HG02642 (cell line): ENCODE results near the gene SPZ1.
"Not testable (repeated sequence)": the region's sequence is repeated elsewhere in the genome, so short reads cannot be mapped to it uniquely, and the experiment has no call there.

Experiments
- ATAC-seq: cut with Tn5 transposase; IDR thresholded peaks from one replicate; pipeline ENCODE4 v1.9.1; 2021; ENCODE audit warnings: mild to moderate bottlenecking; ENCODE audit not compliant: unreplicated experiment, poor library complexity

Gene SPZ1

DNA sequence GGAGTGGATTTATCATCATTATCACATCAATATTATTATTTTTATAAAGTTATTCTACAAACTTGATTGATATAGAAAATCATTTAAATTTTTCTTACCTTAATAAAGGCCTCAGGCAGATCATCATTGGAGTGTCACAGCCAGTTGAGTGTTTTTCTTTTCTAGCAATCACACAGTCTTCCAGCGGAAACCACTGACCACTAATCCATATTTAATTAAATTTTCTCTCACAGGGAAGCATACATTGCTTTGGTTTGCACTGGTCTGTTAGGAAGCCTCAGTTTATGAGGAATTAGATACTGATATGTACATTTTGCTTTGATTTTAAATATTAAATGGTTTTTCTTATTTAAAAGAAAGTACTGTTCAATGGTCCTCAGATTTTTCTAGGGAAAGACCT is 6.7 kb downstream of the SPZ1 start:
- ATAC-seq: no peak

DNA sequence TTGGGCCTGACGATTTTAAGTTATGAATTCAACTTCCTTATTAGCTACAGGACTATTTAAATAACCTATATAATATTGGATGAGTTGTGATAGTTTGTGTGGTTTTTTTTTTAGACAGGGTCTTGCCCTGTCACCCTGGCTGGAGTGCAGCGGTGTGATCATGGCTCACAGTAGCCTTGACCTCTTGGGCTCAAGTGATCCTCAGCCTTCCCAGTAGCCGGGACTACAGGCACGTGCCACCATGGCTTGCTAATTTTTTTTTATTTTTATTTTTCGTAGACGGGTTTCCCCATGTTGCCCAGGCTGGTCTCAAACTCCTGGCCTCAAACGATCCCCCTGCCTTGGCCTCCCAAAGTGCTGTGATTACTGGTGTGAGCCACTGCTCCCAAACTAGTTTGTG is 17.6 kb downstream of the SPZ1 start:
- ATAC-seq: no peak

DNA sequence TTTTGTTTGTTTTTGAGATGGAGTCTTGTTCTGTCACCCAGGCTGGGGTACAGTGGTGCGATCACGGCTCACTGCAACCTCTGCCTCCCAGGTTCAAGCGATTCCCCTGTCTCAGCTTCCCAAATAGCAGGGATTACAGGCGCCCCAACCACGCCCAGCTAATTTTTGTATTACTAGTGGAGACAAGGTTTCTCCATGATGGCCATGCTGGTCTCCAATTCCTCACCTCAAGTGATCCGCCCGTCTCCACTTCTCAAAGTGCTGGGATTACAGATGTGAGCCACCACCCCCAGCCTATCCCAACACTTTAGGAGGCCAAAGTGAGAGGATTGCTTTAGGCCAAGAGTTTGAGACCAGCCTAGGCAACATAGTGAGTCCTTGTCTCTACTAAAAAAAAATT is 19.3 kb downstream of the SPZ1 start:
- no peak for ATAC-seq

DNA sequence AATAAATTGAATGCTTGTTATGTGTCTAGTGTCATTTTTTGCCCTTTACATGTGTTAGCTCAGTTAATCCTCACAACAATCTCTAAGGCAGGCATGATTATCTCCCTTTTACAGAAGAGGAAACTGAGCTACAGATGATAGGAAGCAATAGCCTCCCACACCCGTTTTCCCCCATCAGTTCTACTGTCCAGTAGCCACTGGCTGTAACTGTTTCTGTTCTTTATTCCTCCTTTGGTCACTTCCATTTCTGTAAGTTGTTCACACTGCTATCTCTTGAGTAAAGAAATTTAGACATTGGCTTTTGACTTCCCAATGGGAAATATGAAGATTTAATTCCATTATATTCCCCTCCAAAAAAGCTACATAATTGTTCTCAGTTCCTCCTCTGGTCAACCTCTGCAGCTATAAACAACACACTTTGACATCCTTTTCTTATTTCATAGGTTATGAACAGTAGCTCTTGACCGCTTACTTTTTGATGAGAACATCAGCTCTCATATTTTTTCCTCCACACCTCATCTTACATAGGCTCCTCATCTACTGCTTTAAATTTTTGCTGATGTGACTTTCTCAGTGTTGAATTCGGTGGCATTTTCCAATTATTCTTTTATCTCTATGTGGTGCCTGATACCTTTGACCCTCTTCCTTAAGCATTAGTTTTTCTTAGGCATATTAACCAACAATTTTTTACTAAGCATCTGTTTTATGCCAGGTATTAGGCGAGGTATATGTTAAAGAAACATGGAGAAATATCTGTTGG is 21.4 kb downstream of the SPZ1 start:
- ATAC-seq: no peak

DNA sequence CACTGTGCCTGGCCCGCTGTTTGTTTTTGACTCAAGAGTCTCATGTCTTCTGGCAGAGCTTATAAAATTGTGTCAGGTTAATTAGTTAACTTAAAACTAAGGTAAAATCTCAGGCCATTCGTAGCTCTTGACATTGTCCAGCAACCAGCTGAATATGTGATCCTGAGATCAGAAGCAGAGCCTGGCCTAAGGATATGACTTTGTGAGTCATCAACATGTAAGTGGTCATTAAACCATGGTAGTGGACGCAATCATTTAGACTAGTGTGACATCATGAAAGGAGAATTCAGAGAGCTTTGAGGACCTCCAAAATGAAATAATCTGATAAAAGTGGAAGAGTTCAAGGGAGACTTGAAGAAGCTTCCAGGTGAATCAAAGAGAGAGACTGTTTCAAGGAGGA is 23.3 kb downstream of the SPZ1 start:
- ATAC-seq: no peak

DNA sequence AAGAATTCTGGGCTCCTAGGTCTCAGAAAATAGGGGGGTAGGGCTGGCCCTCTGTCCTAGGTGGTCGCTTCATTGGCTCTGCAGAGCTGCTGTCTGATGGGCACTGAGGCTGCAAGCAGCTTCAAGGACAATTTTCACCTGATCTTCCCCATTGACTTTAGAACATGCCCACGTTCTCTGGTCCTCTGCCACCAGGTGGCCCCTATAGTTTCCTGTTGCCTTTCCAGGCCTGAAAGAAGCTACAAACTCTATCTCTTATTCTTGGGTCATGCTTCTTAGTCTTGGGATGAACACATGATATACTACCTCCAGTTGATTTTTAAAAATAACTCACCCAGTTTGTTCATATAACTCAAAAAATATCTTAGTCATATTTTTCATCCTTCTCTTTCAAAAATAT is 26.3 kb downstream of the SPZ1 start:
- no peak for ATAC-seq

DNA sequence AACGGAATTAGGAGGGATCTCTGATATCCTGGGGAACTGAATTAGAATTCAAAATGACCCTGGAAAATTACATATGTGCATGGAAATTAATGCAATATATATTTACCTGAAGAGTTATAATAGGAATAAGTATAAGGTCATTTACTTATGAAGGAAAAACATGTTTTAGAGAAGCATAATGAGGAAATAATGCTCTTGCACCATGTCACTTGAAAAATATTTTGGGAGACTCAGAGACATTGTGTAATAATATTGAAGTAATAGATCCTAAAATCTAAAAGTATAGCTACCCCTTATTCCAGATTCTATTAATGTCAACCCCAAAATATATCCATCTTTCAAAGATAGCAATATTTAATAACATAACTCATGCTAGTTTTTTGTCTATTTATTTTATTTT is 28.4 kb downstream of the SPZ1 start:
- ATAC-seq: no peak

DNA sequence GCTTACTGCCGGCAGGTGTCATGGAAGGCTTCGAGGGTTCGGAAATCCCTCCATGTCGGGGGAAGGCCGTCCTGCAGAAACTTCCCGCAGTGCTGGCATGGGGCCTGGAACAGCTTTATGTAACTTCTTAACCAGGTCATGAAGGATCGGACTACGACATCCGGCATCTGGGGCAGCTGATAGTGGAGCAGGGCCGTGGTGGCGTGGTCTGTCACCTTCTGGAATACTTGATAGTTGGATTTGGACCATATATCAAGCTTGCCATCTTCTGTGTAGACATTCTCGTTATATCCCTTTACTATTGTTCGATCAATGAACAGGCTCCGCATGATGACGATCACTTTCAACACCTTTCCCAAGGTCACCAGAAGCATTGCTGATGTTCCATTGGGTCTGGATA is 31.2 kb downstream of the SPZ1 start:
- ATAC-seq: not testable (repeated sequence)

DNA sequence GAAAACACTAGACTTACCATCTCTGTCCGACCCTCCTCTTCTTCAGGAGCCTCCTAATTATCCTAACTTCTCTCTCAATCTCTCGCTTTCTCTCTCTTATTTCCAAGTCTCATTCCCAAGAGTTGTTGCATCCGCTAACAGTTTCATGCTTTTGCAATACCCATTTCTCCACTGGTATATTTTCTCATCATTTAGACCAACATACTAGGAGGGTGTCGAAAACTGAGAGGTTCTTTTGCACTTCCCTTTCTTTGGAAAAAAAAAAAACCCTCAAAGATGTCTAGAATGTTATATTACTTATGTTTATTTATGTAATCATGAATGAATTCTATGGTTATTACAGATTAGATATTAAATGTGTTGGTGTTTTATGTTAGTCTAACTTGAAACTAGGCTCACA is 35.9 kb downstream of the SPZ1 start:
- ATAC-seq: no peak

DNA sequence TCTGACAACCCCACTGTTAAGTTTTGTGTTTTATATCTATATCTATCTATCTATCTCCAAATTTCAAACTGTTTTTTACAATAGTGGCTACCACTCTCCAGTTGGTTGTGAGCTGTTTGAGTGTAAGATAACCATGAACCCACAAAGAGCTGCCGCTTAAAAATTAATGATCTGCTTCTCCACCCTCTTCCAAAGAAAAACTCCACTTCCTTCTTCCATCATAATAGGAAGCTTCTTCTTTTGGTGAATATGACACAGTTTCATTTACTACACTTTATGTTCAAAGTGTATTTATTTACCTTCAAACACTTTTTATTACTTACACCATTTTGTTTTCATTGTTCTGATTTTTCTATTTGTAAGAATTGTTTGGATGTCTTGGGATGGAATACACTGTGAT is 37.9 kb downstream of the SPZ1 start:
- no peak for ATAC-seq

DNA sequence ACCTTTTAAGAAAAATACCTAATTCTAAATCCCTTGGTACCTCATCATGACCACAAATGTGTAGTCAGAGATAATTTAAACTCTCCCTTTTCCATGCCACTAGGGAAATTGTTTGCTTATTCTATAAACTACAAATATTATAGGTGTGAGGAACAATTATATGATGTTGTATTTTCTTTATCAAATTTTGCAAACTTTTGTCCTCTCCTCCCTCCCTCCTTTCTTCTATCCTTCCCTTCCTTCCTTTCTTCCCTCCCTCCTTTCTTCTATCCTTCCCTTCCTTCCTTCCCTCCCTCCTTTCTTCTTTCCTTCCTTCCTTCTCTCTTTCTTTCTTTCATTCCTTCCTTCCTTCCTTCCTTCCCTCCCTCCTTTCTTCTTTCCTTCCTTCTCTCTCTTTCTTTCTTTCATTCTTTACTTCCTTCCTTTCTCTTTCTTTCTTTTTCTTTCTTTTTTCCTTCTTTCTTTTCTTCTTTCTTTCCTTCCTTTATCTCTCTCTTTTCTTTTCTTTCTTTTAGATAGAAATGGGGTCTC is 41.2 kb downstream of the SPZ1 start:
- no peak for ATAC-seq

DNA sequence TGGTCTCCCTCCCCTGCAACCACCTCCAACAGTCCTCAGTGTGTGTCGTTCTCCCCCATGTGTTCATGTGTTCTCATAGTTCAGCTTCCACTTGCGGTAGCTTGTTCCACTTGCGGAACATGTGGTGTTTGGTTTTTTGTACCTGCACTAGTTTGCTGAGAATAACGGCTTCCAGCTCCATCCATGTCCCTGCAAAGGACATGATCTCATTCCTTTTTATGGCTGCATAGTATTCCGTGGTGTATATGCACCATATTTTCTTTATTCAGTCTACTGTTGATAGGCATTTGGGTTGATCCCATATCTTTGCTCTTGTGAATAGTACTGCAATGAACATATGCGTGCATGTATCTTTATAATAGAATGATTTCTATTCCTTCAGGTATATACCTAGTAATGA is 45.1 kb downstream of the SPZ1 start:
- no peak for ATAC-seq

DNA sequence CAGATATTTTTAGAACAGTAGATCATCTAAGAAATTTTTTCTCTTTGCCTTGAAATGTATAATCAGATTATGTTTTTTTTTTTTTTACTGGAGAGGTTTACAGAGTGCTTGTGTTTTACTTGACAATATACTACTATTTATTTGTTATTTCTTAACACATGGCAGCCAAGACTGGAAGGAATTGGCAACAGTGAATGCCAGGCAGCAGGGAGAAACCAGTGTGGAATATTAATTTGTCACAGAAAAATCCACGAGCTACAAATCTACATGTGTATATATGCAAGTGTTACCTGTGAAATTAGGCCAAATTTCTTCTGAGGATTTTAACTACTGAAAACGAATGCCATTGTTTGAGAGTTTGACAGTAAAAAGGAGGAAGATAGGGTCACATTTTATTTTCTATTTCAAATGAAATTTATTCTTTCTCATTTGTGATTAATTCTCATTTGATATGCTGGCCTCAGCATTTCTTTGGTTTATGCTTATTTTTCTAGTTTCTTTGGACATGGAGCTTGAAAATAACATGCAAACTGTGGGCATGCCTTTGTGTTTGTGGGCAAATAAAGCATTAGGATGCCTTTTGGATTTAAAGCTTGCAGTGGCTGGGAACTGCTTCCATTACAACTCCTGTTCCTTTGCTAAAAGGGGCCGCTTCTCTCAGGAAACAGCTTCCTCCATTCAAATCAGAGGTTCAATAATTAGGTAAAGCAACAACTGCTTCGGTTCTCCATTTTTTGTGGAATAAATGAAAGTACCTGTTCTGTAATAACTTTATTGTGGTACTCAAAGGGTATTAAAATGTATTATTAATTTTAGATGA is 49.1 kb downstream of the SPZ1 start:
- no peak for ATAC-seq

DNA sequence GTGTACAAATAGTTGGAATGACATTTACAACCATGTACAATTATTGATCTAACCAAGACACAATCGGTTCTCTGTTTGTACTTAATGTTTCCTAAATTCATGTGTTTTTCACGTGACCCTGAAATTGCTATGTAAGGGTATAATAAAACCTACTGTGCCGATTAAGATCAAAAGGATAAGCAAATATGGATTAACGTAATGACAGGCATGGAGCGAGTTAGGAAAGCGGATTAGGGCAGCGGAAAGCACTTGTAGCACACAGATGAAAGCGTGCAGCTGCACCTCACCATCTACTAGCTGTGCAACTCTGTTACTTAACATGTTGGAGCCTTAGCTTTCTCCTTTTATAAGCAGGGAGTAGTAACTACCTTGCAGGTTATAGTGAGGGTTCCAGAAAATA is 49.7 kb downstream of the SPZ1 start:
- no peak for ATAC-seq

DNA sequence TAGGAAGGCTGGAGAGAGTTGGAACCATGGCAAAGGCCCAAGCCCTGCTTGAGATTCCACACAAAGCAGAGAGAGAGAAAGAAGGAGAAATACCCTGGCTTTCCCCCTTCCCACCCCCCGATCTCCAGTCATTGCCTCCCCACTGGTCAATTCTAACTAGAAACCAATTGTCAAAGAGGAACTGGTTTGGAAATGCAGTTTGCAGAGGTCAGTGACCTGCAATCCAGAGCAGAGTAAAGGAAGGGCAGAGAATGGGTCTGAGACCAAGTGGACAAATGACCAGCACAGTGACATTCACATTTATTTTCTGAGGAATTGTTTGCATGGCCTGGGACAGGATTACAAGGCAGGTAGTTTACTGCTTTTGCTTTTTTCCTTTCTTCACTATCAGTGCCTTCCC is 50.6 kb downstream of the SPZ1 start:
- ATAC-seq: no peak
